ENCODE data around the gene BAIAP2. TPM values are rescaled to one million over a fixed set of nuclear protein-coding genes. Genes with fewer than 3 reads are reported as not detected.

BAIAP2 gene
- total and polyA plus RNA-seq, 2 donors (not counting 1 experiment from before 2014, with no cell fraction given), result 1.3 to 12.0 TPM

DNA sequence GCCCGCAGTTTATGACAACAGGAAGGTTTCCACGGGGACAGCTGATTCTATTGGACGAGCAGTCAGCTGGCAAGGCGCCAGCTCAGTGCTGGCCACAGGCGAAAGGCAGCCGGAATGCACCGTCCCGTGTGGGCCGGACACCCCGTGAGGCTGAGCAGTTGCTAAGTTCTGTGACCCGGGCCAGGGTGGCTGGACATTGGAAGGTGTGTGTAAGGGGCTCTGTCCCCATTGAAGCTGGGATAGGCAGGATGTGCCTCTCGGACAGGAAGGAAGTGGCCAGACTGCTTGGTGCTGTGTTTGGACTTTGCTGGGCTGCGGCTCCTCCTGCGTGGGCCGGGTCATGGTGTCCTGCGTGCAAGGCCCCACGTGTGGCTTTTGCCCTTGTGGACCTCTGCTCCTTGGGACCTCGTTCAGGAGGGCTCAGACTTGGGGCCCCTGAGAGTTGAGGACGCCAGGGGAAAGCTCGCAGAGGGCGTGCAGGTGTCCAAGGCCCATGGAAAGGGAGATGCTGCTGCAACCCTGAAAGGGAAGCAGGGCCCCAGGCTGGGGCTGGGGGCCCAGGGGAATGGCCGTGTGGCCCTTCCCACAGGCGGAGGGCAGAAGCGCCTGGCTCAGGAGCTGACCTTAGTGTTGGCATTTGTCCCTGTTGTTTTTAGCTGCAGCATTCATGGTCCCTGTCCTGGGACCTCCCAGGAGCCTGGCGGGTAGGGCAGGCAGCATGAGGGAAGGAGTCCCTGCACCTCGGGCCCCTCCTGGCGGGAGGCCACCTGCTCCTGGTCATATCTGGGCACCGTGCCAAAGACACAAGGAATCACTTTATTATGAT, 10.0 kb downstream of the BAIAP2 start:
- H3K36me3 ChIP-seq (replicated peaks in 1 of 2; ENCODE audit: control extremely low read depth in 1 of 2, control insufficient read depth in 1 of 2, extremely low read depth in 1 of 2, insufficient read depth in 2 of 2, low read length in 1 of 2), result no peaks in the 10 kb centered on the region
- peaks cover 0 to 3% (median 0%) of the 10 kb centered on the region in 3 donors for H3K9me3 ChIP-seq (ENCODE audit: control extremely low read depth in 1 of 3, control insufficient read depth in 2 of 3, insufficient read depth in 1 of 3, low read length in 2 of 3)
- H3K27me3 ChIP-seq (replicated peaks in 1 of 4; ENCODE audit: control extremely low read depth in 1 of 4, control insufficient read depth in 3 of 4, insufficient read depth in 4 of 4, low read length in 3 of 4), result peaks cover 0 to 8% (median 1%) of the 10 kb centered on the region in 4 experiments
- 80% methylated on average over 25 of the region's 28 CpGs for WGBS (ENCODE audit: insufficient coverage)
- intact Hi-C loops (cut with micrococcal nuclease), result no loop called here
- no peaks in the 10 kb centered on the region for H3K79me2 ChIP-seq (ENCODE audit: control insufficient read depth, insufficient read depth, low read length)
- H3K27ac Mint-ChIP-seq, result no peak overlapping the region
- TF ChIP-seq, protein P1, sequence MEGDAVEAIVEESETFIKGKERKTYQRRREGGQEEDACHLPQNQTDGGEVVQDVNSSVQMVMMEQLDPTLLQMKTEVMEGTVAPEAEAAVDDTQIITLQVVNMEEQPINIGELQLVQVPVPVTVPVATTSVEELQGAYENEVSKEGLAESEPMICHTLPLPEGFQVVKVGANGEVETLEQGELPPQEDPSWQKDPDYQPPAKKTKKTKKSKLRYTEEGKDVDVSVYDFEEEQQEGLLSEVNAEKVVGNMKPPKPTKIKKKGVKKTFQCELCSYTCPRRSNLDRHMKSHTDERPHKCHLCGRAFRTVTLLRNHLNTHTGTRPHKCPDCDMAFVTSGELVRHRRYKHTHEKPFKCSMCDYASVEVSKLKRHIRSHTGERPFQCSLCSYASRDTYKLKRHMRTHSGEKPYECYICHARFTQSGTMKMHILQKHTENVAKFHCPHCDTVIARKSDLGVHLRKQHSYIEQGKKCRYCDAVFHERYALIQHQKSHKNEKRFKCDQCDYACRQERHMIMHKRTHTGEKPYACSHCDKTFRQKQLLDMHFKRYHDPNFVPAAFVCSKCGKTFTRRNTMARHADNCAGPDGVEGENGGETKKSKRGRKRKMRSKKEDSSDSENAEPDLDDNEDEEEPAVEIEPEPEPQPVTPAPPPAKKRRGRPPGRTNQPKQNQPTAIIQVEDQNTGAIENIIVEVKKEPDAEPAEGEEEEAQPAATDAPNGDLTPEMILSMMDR (IDR thresholded peaks at IDR 0.05), result no peak
- no peak for TF ChIP-seq EZH2 (IDR thresholded peaks at IDR 0.05; ENCODE audit: borderline replicate concordance, insufficient read depth, low read depth, low read length, poor library complexity, severe bottlenecking)
- H3K27me3 Mint-ChIP-seq, result peaks cover 19% of the 10 kb centered on the region
- H2AFZ ChIP-seq (ENCODE audit: insufficient read depth, low read depth, low read length, poor library complexity, severe bottlenecking), result no peak overlapping the region
- H3K9me3 Mint-ChIP-seq (ENCODE audit: insufficient read depth), result no peaks in the 10 kb centered on the region
- peaks cover 0 to 11% of the 10 kb centered on the region in 2 donors for H3K4me1 ChIP-seq (ENCODE audit: control insufficient read depth in 2 of 2, insufficient read depth in 2 of 2, low read length in 2 of 2)
- no peaks in the 10 kb centered on the region for H4K20me1 ChIP-seq (ENCODE audit: control insufficient read depth, insufficient read depth, low read length, poor library complexity, severe bottlenecking)
- peaks cover 7% of the 10 kb centered on the region for H3K4me1 Mint-ChIP-seq
- H3K4me3 ChIP-seq (ENCODE audit: control extremely low read depth in 1 of 5, extremely low read depth in 1 of 5, insufficient read depth in 1 of 5, low read depth in 2 of 5, low read length in 4 of 5), result no peak overlapping the region
- no peak for DNase-seq
- no peak overlapping the region for H3K27ac ChIP-seq (ENCODE audit: low read length in 2 of 2)
- H3K4me2 ChIP-seq (replicated peaks; ENCODE audit: low read depth, low read length, poor library complexity, severe bottlenecking), result no peak overlapping the region
- ChIA-PET CTCF (no interaction called here), POLR2A (no interaction called here)
- H3K9ac ChIP-seq (ENCODE audit: low read length), result no peak overlapping the region
- ATAC-seq (ENCODE audit: low read depth), result no peak
- no peak overlapping the region for H3K4me3 Mint-ChIP-seq

DNA sequence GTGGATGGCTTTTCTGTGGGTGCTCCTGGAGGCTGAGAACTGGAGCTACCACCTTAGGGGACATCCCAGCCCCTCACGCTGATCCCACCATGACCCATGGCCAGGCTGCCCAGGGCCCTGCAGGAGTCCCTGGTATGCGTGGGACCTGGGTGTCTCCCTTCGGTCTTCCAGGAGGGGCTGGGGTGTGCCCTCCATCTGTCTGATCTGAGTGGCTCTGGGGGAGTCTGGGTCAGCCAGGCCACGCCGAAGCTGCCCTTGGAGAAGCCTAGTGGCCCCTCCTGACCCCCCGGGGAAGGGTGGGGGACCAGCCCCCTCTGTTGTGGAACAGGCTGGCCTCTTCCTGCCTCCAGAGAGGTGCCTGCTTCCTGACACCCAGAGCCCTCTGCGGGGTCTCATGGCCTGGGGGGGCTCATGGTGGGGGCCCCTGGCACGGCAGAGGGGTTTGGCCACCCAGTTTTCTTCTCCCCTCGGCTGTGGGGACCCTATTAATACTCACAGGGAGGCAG, 10.7 kb downstream of the BAIAP2 start:
- H3K27me3 ChIP-seq (replicated peaks in 1 of 4; ENCODE audit: control extremely low read depth in 1 of 4, control insufficient read depth in 3 of 4, insufficient read depth in 4 of 4, low read length in 3 of 4), result peaks cover 0 to 8% (median 1%) of the 10 kb centered on the region in 4 experiments
- H4K20me1 ChIP-seq (ENCODE audit: control insufficient read depth, insufficient read depth, low read length, poor library complexity, severe bottlenecking), result no peaks in the 10 kb centered on the region
- Mint-ChIP-seq H3K4me3 (no peak overlapping the region), H3K27me3 (peaks cover 19% of the 10 kb centered on the region), H3K27ac (no peak overlapping the region), H3K4me1 (peaks cover 9% of the 10 kb centered on the region), H3K9me3 (ENCODE audit: insufficient read depth) (no peaks in the 10 kb centered on the region)
- H3K9me3 ChIP-seq (ENCODE audit: control extremely low read depth in 1 of 3, control insufficient read depth in 2 of 3, insufficient read depth in 1 of 3, low read length in 2 of 3), result peaks cover 0 to 3% (median 0%) of the 10 kb centered on the region in 3 donors
- H3K4me2 ChIP-seq (replicated peaks; ENCODE audit: low read depth, low read length, poor library complexity, severe bottlenecking), result no peak overlapping the region
- WGBS (ENCODE audit: insufficient coverage), result 58% methylated on average over 8 of the region's 9 CpGs
- ATAC-seq (ENCODE audit: low read depth) (no peak), DNase-seq (no peak)
- ChIA-PET POLR2A (no interaction called here), CTCF (no interaction called here)
- H3K27ac ChIP-seq (ENCODE audit: low read length in 2 of 2), result no peak overlapping the region
- peaks cover 0 to 14% of the 10 kb centered on the region in 2 donors for H3K4me1 ChIP-seq (ENCODE audit: control insufficient read depth in 2 of 2, insufficient read depth in 2 of 2, low read length in 2 of 2)
- H3K4me3 ChIP-seq (ENCODE audit: control extremely low read depth in 1 of 5, extremely low read depth in 1 of 5, insufficient read depth in 1 of 5, low read depth in 2 of 5, low read length in 4 of 5), result no peak overlapping the region
- H3K36me3 ChIP-seq (replicated peaks in 1 of 2; ENCODE audit: control extremely low read depth in 1 of 2, control insufficient read depth in 1 of 2, extremely low read depth in 1 of 2, insufficient read depth in 2 of 2, low read length in 1 of 2), result no peaks in the 10 kb centered on the region
- H3K79me2 ChIP-seq (ENCODE audit: control insufficient read depth, insufficient read depth, low read length), result no peaks in the 10 kb centered on the region
- no peak overlapping the region for H2AFZ ChIP-seq (ENCODE audit: insufficient read depth, low read depth, low read length, poor library complexity, severe bottlenecking)
- TF ChIP-seq, protein P1 (IDR thresholded peaks at IDR 0.05), result no peak
- TF ChIP-seq EZH2 (IDR thresholded peaks at IDR 0.05; ENCODE audit: borderline replicate concordance, insufficient read depth, low read depth, low read length, poor library complexity, severe bottlenecking), result no peak
- H3K9ac ChIP-seq (ENCODE audit: low read length), result no peak overlapping the region
- intact Hi-C loops (cut with micrococcal nuclease), result no loop called here
